ENCODE data around the gene TAS2R60. TPM values are rescaled to one million over a fixed set of nuclear protein-coding genes. Genes with fewer than 3 reads are reported as not detected.

TAS2R60 gene
- total RNA-seq, 1 donor from 2014 or later = not detected

GRCh38 chr7:143487061-143487460 is 43.8 kb downstream of the TAS2R60 start:
- no peak for TF ChIP-seq CTCF (IDR thresholded peaks at IDR 0.05; ENCODE audit: insufficient read depth, low read length, severe bottlenecking)
- FAIRE-seq (no peak), DNase-seq (ENCODE audit: low read depth) (no peak)
- Histone ChIP-seq H3K4me3 (ENCODE audit: low read depth, low read length) (no peak overlapping the region), H3K27me3 (ENCODE audit: control insufficient read depth, insufficient read depth, low read length) (no peaks in the 10 kb centered on the region), H3K36me3 (ENCODE audit: control insufficient read depth, insufficient read depth, low read length) (no peaks in the 10 kb centered on the region)

- FAIRE-seq (no peak), DNase-seq (ENCODE audit: low read depth) (no peak)
- Histone ChIP-seq H3K36me3 (ENCODE audit: control insufficient read depth, insufficient read depth, low read length) (no peaks in the 10 kb centered on the region), H3K4me3 (ENCODE audit: low read depth, low read length) (no peak overlapping the region), H3K27me3 (ENCODE audit: control insufficient read depth, insufficient read depth, low read length) (no peaks in the 10 kb centered on the region)
- TF ChIP-seq CTCF (IDR thresholded peaks at IDR 0.05; ENCODE audit: insufficient read depth, low read length, severe bottlenecking) = no peak
These were observed 44.3 kb downstream of the TAS2R60 start for GRCh38 chr7:143487566-143487965.

GRCh38 chr7:143490717-143491306 is 47.6 kb downstream of the TAS2R60 start:
- Histone ChIP-seq H3K27me3 (ENCODE audit: control insufficient read depth, insufficient read depth, low read length) (no peaks in the 10 kb centered on the region), H3K4me3 (ENCODE audit: low read depth, low read length) (no peak overlapping the region), H3K36me3 (ENCODE audit: control insufficient read depth, insufficient read depth, low read length) (no peaks in the 10 kb centered on the region)
- peak; percentile 77 for TF ChIP-seq CTCF (IDR thresholded peaks at IDR 0.05; ENCODE audit: insufficient read depth, low read length, severe bottlenecking)
- DNase-seq (ENCODE audit: low read depth) (peak; percentile 43), FAIRE-seq (no peak)

DNA sequence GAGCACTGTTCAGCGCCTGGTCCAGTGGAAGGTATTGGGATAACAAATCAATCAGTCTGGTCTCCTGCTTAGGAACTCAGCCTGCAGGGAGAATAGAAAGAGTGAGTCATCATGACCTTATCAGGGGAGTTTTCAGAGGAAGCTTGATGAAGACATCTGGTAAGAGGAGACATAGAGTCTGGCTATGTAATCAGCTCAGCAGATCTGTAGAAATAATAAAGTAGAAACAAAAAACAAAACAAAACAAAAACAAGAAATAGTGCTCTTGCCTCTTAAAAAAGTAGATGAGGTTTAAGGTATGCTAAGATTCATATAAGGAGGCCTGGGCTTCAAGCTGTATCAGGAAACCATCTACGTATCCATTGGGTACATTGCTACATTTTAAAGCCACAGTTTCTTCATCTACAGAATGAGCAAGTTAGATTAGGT is 48.8 kb downstream of the TAS2R60 start:
- TF ChIP-seq CTCF (IDR thresholded peaks at IDR 0.05; ENCODE audit: insufficient read depth, low read length, severe bottlenecking) = no peak
- Histone ChIP-seq H3K36me3 (ENCODE audit: control insufficient read depth, insufficient read depth, low read length) (no peaks in the 10 kb centered on the region), H3K4me3 (ENCODE audit: low read depth, low read length) (no peak overlapping the region), H3K27me3 (ENCODE audit: control insufficient read depth, insufficient read depth, low read length) (no peaks in the 10 kb centered on the region)
- peak; percentile 91 for DNase-seq (ENCODE audit: low read depth)
- FAIRE-seq = no peak

- no peak for TF ChIP-seq CTCF (IDR thresholded peaks at IDR 0.05; ENCODE audit: insufficient read depth, low read length, severe bottlenecking)
- FAIRE-seq = no peak
- no peaks in the 10 kb centered on the region for H3K36me3 ChIP-seq (ENCODE audit: control insufficient read depth, insufficient read depth, low read length)
- no peak overlapping the region for H3K4me3 ChIP-seq (ENCODE audit: low read depth, low read length)
- peak; percentile 30 for DNase-seq (ENCODE audit: low read depth)
- H3K27me3 ChIP-seq (ENCODE audit: control insufficient read depth, insufficient read depth, low read length) = no peaks in the 10 kb centered on the region
These were observed 49.8 kb downstream of the TAS2R60 start for GRCh38 chr7:143492799-143493739.
